WTC11 (cell line): ENCODE data around the gene RIMKLB. TPM values are rescaled to one million over a fixed set of nuclear protein-coding genes. Genes with fewer than 3 reads are reported as not detected.

Source experiments
- ATAC-seq: fragments of 200-7000 bp; cut with Tn5 transposase; 2 replicates; pipeline ENCODE4 v1.10.0; 2021; ENCODE audit warnings: mild to moderate bottlenecking, moderate library complexity
- CTCF ChIA-PET: fragments of 300-600 bp; sonication (Branson Sonifier 250); formaldehyde crosslinking; loops from one replicate; lab custom pipeline; 2021; ENCODE audit warnings: antibody characterized with exemption; lab: Charles Lee
- POLR2A ChIA-PET: fragments of 350-600 bp; sonication (Branson Sonifier 250); formaldehyde crosslinking; loops from one replicate; lab custom pipeline; 2021; ENCODE audit warnings: antibody characterized with exemption; lab: Charles Lee
- DNase-seq: peaks from one replicate; pipeline ENCODE4 v3.0.0; 2021; ENCODE audit warnings: low spot score
- H3K27ac Mint-ChIP-seq: 2 replicates; pipeline ENCODE4 v1.8.0; 2021; ENCODE audit warnings: mixed read lengths
- H3K27me3 Mint-ChIP-seq: 2 replicates; pipeline ENCODE4 v1.8.0; 2021; ENCODE audit warnings: low read depth, mild to moderate bottlenecking, moderate library complexity, mixed read lengths
- H3K36me3 Mint-ChIP-seq: 2 replicates; pipeline ENCODE4 v1.8.0; 2021; ENCODE audit warnings: mixed read lengths
- H3K4me1 Mint-ChIP-seq: 2 replicates; pipeline ENCODE4 v1.8.0; 2022; ENCODE audit warnings: mixed read lengths
- H3K4me3 Mint-ChIP-seq: 2 replicates; pipeline ENCODE4 v1.8.0; 2021; ENCODE audit warnings: mild to moderate bottlenecking, moderate library complexity, mixed read lengths
- H3K9me3 Mint-ChIP-seq: 2 replicates; pipeline ENCODE4 v1.8.0; 2021; ENCODE audit warnings: mixed read lengths
- CTCF ChIP-seq: fragments of 200-600 bp; IDR thresholded peaks from 2 replicates; pipeline ENCODE4 v1.8.0; 2022; ENCODE audit warnings: antibody characterized with exemption
- NFE2L1 ChIP-seq: sonication (generic); formaldehyde crosslinking; IDR thresholded peaks from 2 replicates; pipeline ENCODE4 v1.8.1; 2023; ENCODE audit warnings: missing genetic modification reagents
- OVOL2 ChIP-seq: fragments of 250-450 bp; sonication (Bioruptor Pico); IDR thresholded peaks from 2 replicates; pipeline ENCODE4 v1.9.0; 2021; ENCODE audit warnings: mild to moderate bottlenecking, borderline replicate concordance
- PRDM15 ChIP-seq: sonication (generic); formaldehyde crosslinking; IDR thresholded peaks from 2 replicates; pipeline ENCODE4 v1.8.0; 2022; ENCODE audit warnings: missing genetic modification reagents
- PRRX2 ChIP-seq: fragments of 250-450 bp; sonication (Bioruptor Pico); IDR thresholded peaks from 2 replicates; pipeline ENCODE4 v1.8.0; 2021; ENCODE audit warnings: mild to moderate bottlenecking
- TCF7 ChIP-seq: sonication (generic); formaldehyde crosslinking; IDR thresholded peaks from 2 replicates; pipeline ENCODE4 v1.8.0; 2022; ENCODE audit warnings: mild to moderate bottlenecking, low read depth, missing genetic modification reagents, moderate library complexity
- ZBTB43 ChIP-seq: sonication (generic); formaldehyde crosslinking; IDR thresholded peaks from 2 replicates; pipeline ENCODE4 v1.8.1; 2023; ENCODE audit warnings: mild to moderate bottlenecking, missing genetic modification reagents
- ZMAT4 ChIP-seq: fragments of 250-450 bp; sonication (Bioruptor Pico); IDR thresholded peaks from 2 replicates; pipeline ENCODE4 v1.9.0; 2021; ENCODE audit warnings: mild to moderate bottlenecking
- ZNF263 ChIP-seq: sonication (generic); formaldehyde crosslinking; IDR thresholded peaks from 2 replicates; pipeline ENCODE4 v1.8.1; 2022; ENCODE audit warnings: low read depth, mild to moderate bottlenecking, moderate library complexity, missing genetic modification reagents
- ZNF396 ChIP-seq: fragments of 250-450 bp; sonication (Bioruptor Pico); IDR thresholded peaks from 2 replicates; pipeline ENCODE4 v1.8.0; 2021; ENCODE audit warnings: mild to moderate bottlenecking, moderate library complexity, borderline replicate concordance
- ZNF423 ChIP-seq: fragments of 250-450 bp; sonication (Bioruptor Pico); IDR thresholded peaks from 2 replicates; pipeline ENCODE4 v2.1.2; 2022; ENCODE audit warnings: mild to moderate bottlenecking, moderate library complexity
- total RNA-seq: library from RNA; stranded (reverse); gene quantifications from 3 replicates; pipeline ENCODE4 v1.2.3, GENCODE V29; 2021
- TF ChIP-seq, protein P1 (sequence below): fragments of 250-450 bp; sonication (Bioruptor Pico); IDR thresholded peaks from 2 replicates; pipeline ENCODE4 v1.9.0; 2021; ENCODE audit warnings: mild to moderate bottlenecking, borderline replicate concordance

RIMKLB gene
- total RNA-seq, 1 experiment from 2014 or later = 106 TPM

DNA sequence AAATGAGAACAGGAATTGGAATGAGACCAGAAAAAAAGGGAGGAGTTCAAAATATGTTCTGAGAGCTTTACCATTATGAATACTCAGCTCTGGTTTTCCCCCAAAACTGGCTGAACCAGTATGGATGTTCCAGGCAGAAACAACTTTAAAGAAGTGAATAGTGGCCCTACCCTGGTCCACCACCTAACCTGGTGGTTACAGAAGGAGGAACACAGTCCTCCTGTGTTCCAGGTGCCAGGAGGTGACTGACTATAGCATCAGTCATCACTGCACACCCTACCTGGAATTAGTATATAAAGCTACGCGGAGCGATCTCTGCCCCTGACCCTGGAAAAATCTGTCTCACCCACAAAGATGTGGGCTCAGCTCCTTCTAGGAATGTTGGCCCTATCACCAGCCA, 124.5 kb downstream of the RIMKLB start, which contains the start of gene A2ML1 (continued):
- TF ChIP-seq NFE2L1 (CRISPR knock-in tag) (no peak), PRDM15 (CRISPR knock-in tag) (no peak), ZNF263 (CRISPR knock-in tag) (no peak), ZNF396 (CRISPR knock-in tag) (no peak), PRRX2 (CRISPR knock-in tag) (no peak), OVOL2 (CRISPR knock-in tag) (no peak), ZMAT4 (CRISPR knock-in tag) (no peak), TCF7 (CRISPR knock-in tag) (no peak), ZNF423 (no peak), ZBTB43 (CRISPR knock-in tag) (no peak)

- Mint-ChIP-seq H3K36me3 (peaks cover 38% of the 10 kb centered on the region), H3K4me3 (peak overlapping the region; percentile 64), H3K27me3 (no peaks in the 10 kb centered on the region; the same call in 1 of the 2 replicates), H3K27ac (peak overlapping the region; percentile 90), H3K4me1 (peaks cover 60% of the 10 kb centered on the region), H3K9me3 (peaks cover 20% of the 10 kb centered on the region)
- ATAC-seq = peak; percentile 65
- DNase-seq = peak; percentile 79
- ChIA-PET POLR2A (interaction anchor here (0.6 to 1.3 kb wide), 8 partner anchors 10 to 168 kb away, joined by 3 to 10 read pairs (median 6); no protein-coding TSS in a partner anchor), CTCF (interaction anchor here (0.6 to 3.0 kb wide), 65 partner anchors 9 to 324 kb away, joined by 3 to 65 read pairs (median 6); partner anchors contain the start of genes AICDA, CLEC4E, M6PR and PHC1)
- peak; percentile 76 for TF ChIP-seq CTCF
- TF ChIP-seq, protein P1, sequence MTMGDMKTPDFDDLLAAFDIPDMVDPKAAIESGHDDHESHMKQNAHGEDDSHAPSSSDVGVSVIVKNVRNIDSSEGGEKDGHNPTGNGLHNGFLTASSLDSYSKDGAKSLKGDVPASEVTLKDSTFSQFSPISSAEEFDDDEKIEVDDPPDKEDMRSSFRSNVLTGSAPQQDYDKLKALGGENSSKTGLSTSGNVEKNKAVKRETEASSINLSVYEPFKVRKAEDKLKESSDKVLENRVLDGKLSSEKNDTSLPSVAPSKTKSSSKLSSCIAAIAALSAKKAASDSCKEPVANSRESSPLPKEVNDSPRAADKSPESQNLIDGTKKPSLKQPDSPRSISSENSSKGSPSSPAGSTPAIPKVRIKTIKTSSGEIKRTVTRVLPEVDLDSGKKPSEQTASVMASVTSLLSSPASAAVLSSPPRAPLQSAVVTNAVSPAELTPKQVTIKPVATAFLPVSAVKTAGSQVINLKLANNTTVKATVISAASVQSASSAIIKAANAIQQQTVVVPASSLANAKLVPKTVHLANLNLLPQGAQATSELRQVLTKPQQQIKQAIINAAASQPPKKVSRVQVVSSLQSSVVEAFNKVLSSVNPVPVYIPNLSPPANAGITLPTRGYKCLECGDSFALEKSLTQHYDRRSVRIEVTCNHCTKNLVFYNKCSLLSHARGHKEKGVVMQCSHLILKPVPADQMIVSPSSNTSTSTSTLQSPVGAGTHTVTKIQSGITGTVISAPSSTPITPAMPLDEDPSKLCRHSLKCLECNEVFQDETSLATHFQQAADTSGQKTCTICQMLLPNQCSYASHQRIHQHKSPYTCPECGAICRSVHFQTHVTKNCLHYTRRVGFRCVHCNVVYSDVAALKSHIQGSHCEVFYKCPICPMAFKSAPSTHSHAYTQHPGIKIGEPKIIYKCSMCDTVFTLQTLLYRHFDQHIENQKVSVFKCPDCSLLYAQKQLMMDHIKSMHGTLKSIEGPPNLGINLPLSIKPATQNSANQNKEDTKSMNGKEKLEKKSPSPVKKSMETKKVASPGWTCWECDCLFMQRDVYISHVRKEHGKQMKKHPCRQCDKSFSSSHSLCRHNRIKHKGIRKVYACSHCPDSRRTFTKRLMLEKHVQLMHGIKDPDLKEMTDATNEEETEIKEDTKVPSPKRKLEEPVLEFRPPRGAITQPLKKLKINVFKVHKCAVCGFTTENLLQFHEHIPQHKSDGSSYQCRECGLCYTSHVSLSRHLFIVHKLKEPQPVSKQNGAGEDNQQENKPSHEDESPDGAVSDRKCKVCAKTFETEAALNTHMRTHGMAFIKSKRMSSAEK = no peak
Measured at GRCh38 chr12:8823565-8824300, 125.9 kb downstream of the RIMKLB start.
